Heart left ventricle (tissue), 16 donors: ENCODE results near the gene DDIT4. TPM values are rescaled to one million over a fixed set of nuclear protein-coding genes. Genes with fewer than 3 reads are reported as not detected.
A peak's percentile ranks its signal among the peaks of the same experiment; 100 is the strongest.

Experiments
- ATAC-seq, 4 donors: fragments of 200-7000 bp; cut with Tn5 transposase; one replicate each; pipeline ENCODE4 v1.9.1; 2020 to 2022; ENCODE audit warnings: moderate library complexity in 4 of 4, mild to moderate bottlenecking in 3 of 4, moderate number of reproducible peaks in 1 of 4
- DNase-seq, 5 donors: peaks; one replicate each; pipeline ENCODE4 v3.0.0-alpha.2; 2020
- H3K27ac ChIP-seq, 12 donors: fragments of 200-600 bp; sonication (generic) in 4 of 12; one replicate each; pipeline versions ENCODE4 v1.5.0 to v1.8.0; 2016 to 2022; ENCODE audit warnings: mild to moderate bottlenecking in 2 of 12
- H3K27me3 ChIP-seq, 9 donors: fragments of 200-600 bp; sonication (generic) in 2 of 9; one replicate each; pipeline versions ENCODE4 v1.5.1 to v1.8.0; 2016 to 2022; ENCODE audit warnings: mild to moderate bottlenecking in 3 of 9
- H3K36me3 ChIP-seq, 9 donors: fragments of 200-600 bp; sonication (generic) in 2 of 9; one replicate each; pipeline versions ENCODE4 v1.5.0 to v1.8.0; 2018 to 2022; ENCODE audit warnings: mild to moderate bottlenecking in 2 of 9
- H3K4me1 ChIP-seq, 12 donors: fragments of 200-600 bp; sonication (generic) in 4 of 12; one replicate each; pipeline versions ENCODE4 v1.5.0 to v1.8.0; 2016 to 2022; ENCODE audit warnings: mild to moderate bottlenecking in 3 of 12
- H3K4me3 ChIP-seq, 12 donors: fragments of 200-600 bp; sonication (generic) in 4 of 12; one replicate each; pipeline versions ENCODE4 v1.5.0 to v1.8.0; 2017 to 2022; ENCODE audit warnings: mild to moderate bottlenecking in 9 of 12, moderate library complexity in 4 of 12
- H3K9me3 ChIP-seq, 12 donors: fragments of 200-600 bp; sonication (generic) in 4 of 12; one replicate each; pipeline versions ENCODE4 v1.5.0 to v1.8.0; 2016 to 2022; ENCODE audit warnings: mild to moderate bottlenecking in 1 of 12
- CTCF ChIP-seq, 12 donors: fragments of 200-600 bp; sonication (generic) in 4 of 12; IDR thresholded peaks; one replicate each; pipeline versions ENCODE4 v1.5.0 to v1.8.0; 2018 to 2022; ENCODE audit warnings: antibody characterized with exemption in 12 of 12, mild to moderate bottlenecking in 5 of 12
- POLR2A ChIP-seq, 2 donors: fragments of 450-650 bp; IDR thresholded peaks; one replicate each; pipeline ENCODE4 v1.6.1; 2017; ENCODE audit warnings: antibody characterized with exemption in 2 of 2, mild to moderate bottlenecking in 2 of 2, moderate library complexity in 2 of 2
- WGBS, 4 donors: extraction: QIAGEN DNeasy Blood & Tissue Kit in 2 of 4; methylation state at CpG; one replicate each; pipeline versions ENCODE4 v1.1.5 to v1.1.7; 2013 to 2018; 5-methylcytosine and 5-hydroxymethylcytosine counted together
- intact Hi-C, 10 donors: fragments of 100-400 bp; cut with DNase I; formaldehyde crosslinking; loops; one replicate each; pipeline versions ENCODE4 v1.11.1 to v1.14.2; 2022
- polyA plus RNA-seq, 2 donors: library from polyadenylated mRNA; stranded (reverse); fragments of 200-250 nt; gene quantifications; one replicate each; pipeline ENCODE4 v1.2.3, GENCODE V29; 2013
- total RNA-seq, 9 donors: library from RNA; depleted of rRNA in 2 of 9; stranded (reverse); fragments of >200 nt in 2 of 9; fragmentation: NEBNext Ultra II Directional in 3 of 9; extraction: Animal tissue kit (Norgen Biotek cat#: 25700) in 3 of 9; gene quantifications; one replicate each; pipeline versions ENCODE4 v1.1.0 to v1.2.4, GENCODE V29; 2016 to 2023
- donor health status: ischemic (EF 13 %, LVEDD 7.1; RV severe dilation, severe dysfunction).
- donor health status: healthy with polysubstance abuse.
- donor health status: DM: no; HTN: yes; CAD: no.
- donor health status: DM: no; HTN: no; CAD: no.
- donor health status: ischemic (EF 25% LVEDD 6.9; RV normal size, moderate dysfunction).
- donor health status: ischemic (EF 25% LVEDD 5.7; RV mildly dilated, moderate dysfunction).
- donor health status: healthy.
- donor health status: DM: yes; HTN: yes; CAD: no.
- donor health status: ischemic (EF 35%, LVEDD 5.7; RV mildly dilated, moderate dysfunction).
- donor health status: nonischemic (EF 11% LVEDD 7.7; RV severe dilation, severe dysfunction).
- donor health status: DM: yes; HTN: yes; CAD: no.
- donor health status: PGD.
- donor health status: ischemic (EF 29% LVEDD 5.4; RV normal size, mild dysfunction).
- donor health status: nonischemic (EF 23%, LVEDD 6.1; RV moderate dilation, normal function).

The DDIT4 gene
- total and polyA plus RNA-seq, 11 donors = 14.6 to 112 (median 47.6) TPM

DNA sequence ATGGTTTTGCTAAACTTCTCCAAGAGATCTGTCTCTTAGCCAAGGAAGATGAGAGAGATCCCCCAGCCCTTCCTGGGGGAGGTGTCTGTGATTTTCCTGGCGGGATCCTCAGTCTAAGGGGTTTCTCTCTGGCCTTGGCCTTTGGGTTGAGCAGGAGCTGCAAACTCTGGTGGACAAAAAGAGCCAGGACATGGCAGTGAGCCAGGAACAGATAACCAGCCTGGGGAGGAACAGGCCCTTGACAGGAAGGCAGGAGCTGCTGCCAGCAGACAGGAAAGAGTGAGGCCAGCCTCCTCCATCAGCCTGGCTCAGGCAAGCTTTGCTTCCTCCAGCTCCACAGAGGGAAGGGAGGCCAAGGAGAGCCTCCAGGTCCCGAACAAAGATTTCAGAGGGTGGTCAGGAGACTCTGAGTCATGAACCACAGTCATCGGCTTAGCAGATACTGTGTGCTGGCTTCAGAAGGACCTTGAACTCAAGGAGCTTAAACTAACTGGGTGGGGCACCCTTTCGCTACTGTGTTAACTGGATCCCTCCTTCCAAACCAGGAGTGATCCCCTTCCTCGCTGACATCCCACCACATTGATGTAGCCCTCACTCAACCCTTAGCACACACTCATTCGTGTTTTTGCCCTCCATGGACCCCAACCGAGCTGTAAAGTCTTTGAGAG lies 34.7 kb downstream of the DDIT4 start:
- Histone ChIP-seq H3K27ac (peak overlapping the region; percentile 9 to 78 (median 52)), H3K4me3 (no peak overlapping the region), H3K27me3 (no peaks in the 10 kb centered on the region), H3K4me1 (peaks cover 6 to 58% (median 39%) of the 10 kb centered on the region in 12 donors), H3K9me3 (no peaks in the 10 kb centered on the region), H3K36me3 (no peaks in the 10 kb centered on the region)
- ATAC-seq (peak in 3 of 4 donors; percentile 67 to 78 (median 70)), DNase-seq (peak; percentile 59 to 87 (median 79))
- 57 to 86% (median 62%) methylated on average over 6 to 7 of the region's 7 CpGs for WGBS, 4 donors
- TF ChIP-seq POLR2A (IDR thresholded peaks at IDR 0.05) (no peak), CTCF (IDR thresholded peaks at IDR 0.05) (no peak)
- intact Hi-C loops = no loop called here

GRCh38 chr10:72309290-72310240 lies 35.8 kb downstream of the DDIT4 start:
- peak; percentile 85 to 91 (median 88) for ATAC-seq

GRCh38 chr10:72310241-72310633 lies 36.5 kb downstream of the DDIT4 start:
- no peak for TF ChIP-seq POLR2A (IDR thresholded peaks at IDR 0.05)
- TF ChIP-seq CTCF (IDR thresholded peaks at IDR 0.05) = no peak
- no peaks in the 10 kb centered on the region for H3K36me3 ChIP-seq
- WGBS, 4 donors = 50 to 58% (median 55%) methylated on average over 11 of the region's 11 CpGs
- DNase-seq (peak in 1 of 5 donors; percentile 22), ATAC-seq (no peak)
- intact Hi-C loops = no loop called here
- H3K4me1 ChIP-seq = peaks cover 6 to 66% (median 47%) of the 10 kb centered on the region in 12 donors
- no peak overlapping the region for H3K4me3 ChIP-seq
- H3K27me3 ChIP-seq = no peaks in the 10 kb centered on the region
- no peaks in the 10 kb centered on the region for H3K9me3 ChIP-seq
- H3K27ac ChIP-seq = peak overlapping the region in 8 of 12 donors; percentile 3 to 78 (median 38)

More at GRCh38 chr10:72309290-72310240, 35.8 kb downstream of the DDIT4 start:
- H3K27me3 ChIP-seq = no peaks in the 10 kb centered on the region
- H3K4me1 ChIP-seq = peaks cover 6 to 64% (median 41%) of the 10 kb centered on the region in 12 donors
- DNase-seq = peak in 3 of 5 donors; percentile 52 to 79 (median 72)
- H3K27ac ChIP-seq = peak overlapping the region; percentile 1 to 78 (median 52)
- intact Hi-C loops = no loop called here
- TF ChIP-seq CTCF (IDR thresholded peaks at IDR 0.05) (no peak), POLR2A (IDR thresholded peaks at IDR 0.05) (no peak)
- no peaks in the 10 kb centered on the region for H3K36me3 ChIP-seq
- 33 to 47% (median 40%) methylated on average over 20 to 21 of the region's 21 CpGs for WGBS, 4 donors
- no peak overlapping the region for H3K4me3 ChIP-seq
- no peaks in the 10 kb centered on the region for H3K9me3 ChIP-seq

DNA sequence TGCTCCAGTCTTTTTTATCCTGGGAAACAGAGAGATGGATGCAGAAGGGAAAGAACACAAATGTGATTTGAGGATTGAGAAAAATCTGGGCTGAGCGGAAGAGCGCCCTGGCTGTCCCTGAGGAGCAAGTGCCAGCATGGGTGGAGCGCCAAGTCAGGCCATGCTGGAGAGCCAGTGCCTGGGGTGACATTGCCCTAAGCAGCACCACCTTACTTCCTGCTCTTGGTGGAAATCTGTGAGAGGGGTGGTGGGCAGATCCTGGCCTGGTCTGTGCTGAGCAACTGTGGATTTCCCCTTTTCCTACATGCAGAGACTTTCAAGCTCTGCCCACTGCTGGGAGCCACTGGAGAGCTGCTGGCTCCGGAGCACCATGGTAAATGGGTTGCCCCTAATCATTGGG lies 36.9 kb downstream of the DDIT4 start:
- DNase-seq (peak in 2 of 5 donors; percentile 52 to 64), ATAC-seq (peak in 2 of 4 donors; percentile 33 to 38)
- Histone ChIP-seq H3K4me3 (no peak overlapping the region), H3K27me3 (no peaks in the 10 kb centered on the region), H3K4me1 (peaks cover 8 to 66% (median 48%) of the 10 kb centered on the region in 12 donors), H3K27ac (peak overlapping the region in 3 of 12 donors; percentile 17 to 66 (median 18)), H3K9me3 (no peaks in the 10 kb centered on the region), H3K36me3 (no peaks in the 10 kb centered on the region)
- TF ChIP-seq CTCF (IDR thresholded peaks at IDR 0.05) = no peak
- TF ChIP-seq POLR2A (IDR thresholded peaks at IDR 0.05) = no peak
- intact Hi-C loops = no loop called here
- WGBS, 4 donors = 67 to 87% (median 84%) methylated on average over 4 of the region's 4 CpGs
